ENCODE results near the gene P4HA2.

The P4HA2 gene

DNA sequence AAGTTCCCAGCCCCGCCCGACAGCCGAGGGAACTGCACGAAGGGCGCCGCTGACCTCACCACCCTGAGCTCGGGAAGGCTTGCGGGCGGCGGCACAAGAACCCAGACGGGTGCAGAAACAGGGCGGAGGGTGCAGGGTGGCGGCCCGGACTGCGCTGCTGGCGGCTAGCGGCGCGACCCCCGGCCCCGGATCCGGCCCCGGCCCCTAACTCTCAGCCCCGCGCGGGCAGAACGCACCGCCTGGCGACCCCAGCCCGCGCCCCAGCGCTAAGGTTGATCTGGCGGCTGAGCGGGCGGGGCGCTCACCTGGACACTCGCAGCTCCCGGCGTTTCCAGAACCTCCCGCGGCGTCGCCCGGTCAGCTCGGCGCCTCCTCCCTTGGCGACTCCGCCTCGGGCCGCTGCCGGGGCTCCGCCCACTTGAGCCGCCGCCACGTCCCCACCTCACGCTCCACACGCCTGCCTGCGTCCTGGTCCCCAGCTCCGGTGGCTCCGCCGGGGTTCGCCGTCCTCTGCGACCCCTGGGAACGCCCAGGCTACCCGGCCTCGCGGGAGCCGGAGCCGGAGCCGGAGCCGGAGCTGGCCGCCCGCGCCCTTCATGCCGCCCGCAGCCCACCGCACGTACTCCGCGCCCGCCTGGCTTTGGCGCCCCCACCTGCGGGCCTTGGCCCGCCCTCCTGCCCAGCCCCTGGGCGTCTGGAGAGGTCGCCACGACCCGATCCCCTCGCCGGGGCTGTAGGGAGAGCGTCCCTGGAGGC lies at the start of gene P4HA2:
Gene P4HA2, minus strand, starts transcription at position 369 of the 756 bp plus-strand sequence. CDS start 9,227 bp downstream, outside the sequence.
- H3K4me1 Mint-ChIP-seq, result peaks cover 42% of the 10 kb centered on the region
- H3K36me3 Mint-ChIP-seq (ENCODE audit: low read depth), result no peaks in the 10 kb centered on the region
- no peaks in the 10 kb centered on the region for H3K9me3 Mint-ChIP-seq
- peak in 1 of 3 experiments; percentile 25 for TF ChIP-seq CTCF (IDR thresholded peaks at IDR 0.05; ENCODE audit: unreplicated experiment in 3 of 3)
- peak within 1 kb of the TSS; percentile 83 to 92 (median 84) for H3K4me3 Mint-ChIP-seq
- H3K27ac Mint-ChIP-seq, result peak within 1 kb of the TSS; percentile 51 to 90 (median 68)
- peaks cover 9% of the 10 kb centered on the region for H3K27me3 Mint-ChIP-seq (ENCODE audit: low read depth)

DNA sequence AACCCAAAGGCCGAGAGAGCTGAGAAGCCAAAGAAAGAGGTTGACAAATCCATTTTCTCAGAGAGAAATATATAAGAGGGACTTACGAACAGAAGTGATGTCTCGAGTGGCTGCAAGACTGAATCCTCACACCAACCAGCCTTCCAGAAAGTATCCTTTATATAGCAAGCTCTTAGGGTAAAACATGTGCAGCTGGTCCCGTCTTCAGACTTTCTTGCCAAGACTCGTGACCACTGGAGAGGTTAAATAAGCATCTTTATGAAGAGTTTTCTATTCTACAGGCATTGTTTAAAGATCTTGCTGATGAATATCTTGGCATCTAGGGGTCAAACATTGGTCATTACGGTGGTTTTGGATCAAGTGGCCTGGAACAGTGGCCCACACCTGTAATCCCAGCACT lies 49.6 kb upstream of the P4HA2 start:
- Mint-ChIP-seq H3K27ac (peak overlapping the region; percentile 77 to 86 (median 84)), H3K36me3 (ENCODE audit: low read depth) (peaks cover 14% of the 10 kb centered on the region), H3K27me3 (ENCODE audit: low read depth) (no peaks in the 10 kb centered on the region), H3K4me1 (peaks cover 35% of the 10 kb centered on the region), H3K4me3 (peak overlapping the region in 1 of 3 experiments; percentile 16), H3K9me3 (no peaks in the 10 kb centered on the region)
- TF ChIP-seq CTCF (IDR thresholded peaks at IDR 0.05; ENCODE audit: unreplicated experiment in 3 of 3), result no peak

- Mint-ChIP-seq H3K4me1 (peaks cover 41% of the 10 kb centered on the region), H3K27me3 (ENCODE audit: low read depth) (no peaks in the 10 kb centered on the region), H3K27ac (peak overlapping the region; percentile 82 to 93 (median 84)), H3K9me3 (no peaks in the 10 kb centered on the region), H3K36me3 (ENCODE audit: low read depth) (peaks cover 18% of the 10 kb centered on the region), H3K4me3 (peak overlapping the region in 1 of 3 experiments; percentile 56)
- TF ChIP-seq CTCF (IDR thresholded peaks at IDR 0.05; ENCODE audit: unreplicated experiment in 3 of 3), result no peak
These were observed 47.9 kb upstream of the P4HA2 start for GRCh38 chr5:132275367-132276220.

DNA sequence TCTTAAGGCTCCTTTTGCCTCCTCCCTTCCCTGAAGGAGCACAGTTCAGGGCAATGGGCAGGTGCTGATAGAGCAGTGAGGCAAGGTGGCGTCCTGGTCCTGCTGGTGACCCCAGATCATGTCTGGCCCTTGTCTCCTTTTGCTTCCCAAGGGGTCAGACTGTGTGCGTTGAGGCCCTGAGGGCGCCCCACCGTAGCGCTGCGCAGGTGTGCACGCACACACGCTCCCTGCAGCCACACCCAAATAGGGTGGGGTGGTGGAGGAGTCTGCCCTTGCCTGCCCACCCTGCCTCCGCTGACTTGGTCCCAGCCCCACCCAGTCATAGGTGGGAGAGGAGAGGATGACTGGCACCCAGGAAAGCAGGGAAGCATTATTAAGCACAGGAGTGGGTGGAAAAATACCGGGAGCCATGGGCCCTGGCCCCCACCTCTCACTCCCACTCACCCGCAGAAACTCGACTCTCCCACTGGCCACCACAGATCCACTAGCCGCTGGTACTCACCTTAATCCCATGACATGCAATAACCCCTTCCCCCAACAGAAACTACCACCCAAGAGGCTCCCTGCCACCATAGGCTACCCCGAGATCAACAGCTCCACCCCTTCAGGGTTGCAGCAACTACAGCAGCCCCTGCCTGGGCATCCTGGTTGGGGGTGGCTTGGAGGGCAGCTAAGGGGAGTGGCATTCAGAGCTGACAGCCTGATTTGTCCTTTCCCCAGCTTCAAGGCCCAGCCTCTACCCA lies 46.6 kb upstream of the P4HA2 start:
- Mint-ChIP-seq H3K9me3 (no peaks in the 10 kb centered on the region), H3K27me3 (ENCODE audit: low read depth) (no peaks in the 10 kb centered on the region), H3K36me3 (ENCODE audit: low read depth) (peaks cover 22% of the 10 kb centered on the region), H3K4me3 (peak overlapping the region in 2 of 3 experiments; percentile 54 to 64), H3K4me1 (peaks cover 50% of the 10 kb centered on the region), H3K27ac (peak overlapping the region; percentile 82 to 93 (median 84))
- TF ChIP-seq CTCF (IDR thresholded peaks at IDR 0.05; ENCODE audit: unreplicated experiment in 3 of 3), result no peak

DNA sequence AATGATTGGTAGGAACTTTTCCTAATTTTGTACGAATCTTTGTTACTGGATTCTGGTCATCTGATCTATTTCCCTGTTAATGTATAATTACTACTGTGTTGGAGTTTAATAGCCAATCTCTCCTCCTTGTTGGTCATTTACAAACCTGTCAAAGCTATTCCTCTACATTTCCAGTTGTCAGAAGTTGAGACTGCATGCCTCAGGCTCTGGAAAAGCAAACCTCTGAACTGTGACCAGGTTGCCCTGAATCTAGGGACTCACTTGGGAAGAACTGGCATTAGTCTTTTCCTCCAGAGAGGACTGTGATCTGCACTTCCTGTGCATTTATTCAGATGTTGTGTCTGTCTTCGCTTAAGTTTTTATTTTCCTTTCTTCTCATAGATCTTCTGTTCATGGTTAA lies 46.0 kb upstream of the P4HA2 start:
- Mint-ChIP-seq H3K9me3 (no peaks in the 10 kb centered on the region), H3K4me3 (peak overlapping the region in 1 of 3 experiments; percentile 2), H3K4me1 (peaks cover 52% of the 10 kb centered on the region), H3K27ac (peak overlapping the region; percentile 82 to 93 (median 84)), H3K36me3 (ENCODE audit: low read depth) (peaks cover 22% of the 10 kb centered on the region), H3K27me3 (ENCODE audit: low read depth) (no peaks in the 10 kb centered on the region)
- TF ChIP-seq CTCF (IDR thresholded peaks at IDR 0.05; ENCODE audit: unreplicated experiment in 3 of 3), result no peak

Measured in nephron (organoid).